GM13977 (cell line): ENCODE data around the gene RAB3IL1.

Source experiments
- DNase-seq: peaks from one replicate; pipeline ENCODE4 v3.0.0; 2012; ENCODE audit warnings: low spot score
- in situ Hi-C: fragments of 300-500 bp; cut with MboI; formaldehyde crosslinking; loops from one replicate; pipeline ENCODE4 v1.12.0; 2022; ENCODE audit warnings: low sequenced_read_pairs, low pct_unique_long_range_greater_than_20kb, mixed read lengths, inconsistent platforms; ENCODE audit not compliant: unreplicated experiment
- TF ChIP-seq, protein P1 (sequence below): IDR thresholded peaks from 2 replicates; pipeline ENCODE4 v1.5.1; 2012; ENCODE audit warnings: mild to moderate bottlenecking, control low read depth; ENCODE audit not compliant: insufficient read depth; ENCODE audit errors: extremely low read depth, missing control alignments

Gene RAB3IL1

GRCh38 chr11:61893981-61894380 is 23.4 kb downstream of the RAB3IL1 start:
- TF ChIP-seq, protein P1, sequence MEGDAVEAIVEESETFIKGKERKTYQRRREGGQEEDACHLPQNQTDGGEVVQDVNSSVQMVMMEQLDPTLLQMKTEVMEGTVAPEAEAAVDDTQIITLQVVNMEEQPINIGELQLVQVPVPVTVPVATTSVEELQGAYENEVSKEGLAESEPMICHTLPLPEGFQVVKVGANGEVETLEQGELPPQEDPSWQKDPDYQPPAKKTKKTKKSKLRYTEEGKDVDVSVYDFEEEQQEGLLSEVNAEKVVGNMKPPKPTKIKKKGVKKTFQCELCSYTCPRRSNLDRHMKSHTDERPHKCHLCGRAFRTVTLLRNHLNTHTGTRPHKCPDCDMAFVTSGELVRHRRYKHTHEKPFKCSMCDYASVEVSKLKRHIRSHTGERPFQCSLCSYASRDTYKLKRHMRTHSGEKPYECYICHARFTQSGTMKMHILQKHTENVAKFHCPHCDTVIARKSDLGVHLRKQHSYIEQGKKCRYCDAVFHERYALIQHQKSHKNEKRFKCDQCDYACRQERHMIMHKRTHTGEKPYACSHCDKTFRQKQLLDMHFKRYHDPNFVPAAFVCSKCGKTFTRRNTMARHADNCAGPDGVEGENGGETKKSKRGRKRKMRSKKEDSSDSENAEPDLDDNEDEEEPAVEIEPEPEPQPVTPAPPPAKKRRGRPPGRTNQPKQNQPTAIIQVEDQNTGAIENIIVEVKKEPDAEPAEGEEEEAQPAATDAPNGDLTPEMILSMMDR, result no peak
- in situ Hi-C loops, result no loop called here
- no peak for DNase-seq

DNA sequence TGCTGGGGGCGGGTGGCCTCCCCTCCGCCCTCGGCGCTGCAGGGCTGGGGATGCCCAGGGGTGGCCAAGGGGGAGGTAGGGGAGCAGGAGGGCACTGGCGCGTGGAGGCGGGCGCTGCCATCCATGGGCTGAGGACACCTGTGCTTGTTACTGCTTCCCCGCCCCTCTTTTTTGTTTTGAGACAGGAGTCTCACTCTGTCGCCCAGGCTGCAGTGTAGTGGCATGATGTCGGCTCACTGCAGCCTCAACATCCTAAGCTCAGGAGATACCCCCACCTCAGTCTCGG is 25.3 kb downstream of the RAB3IL1 start:
- DNase-seq, result no peak
- in situ Hi-C loops, result no loop called here

DNA sequence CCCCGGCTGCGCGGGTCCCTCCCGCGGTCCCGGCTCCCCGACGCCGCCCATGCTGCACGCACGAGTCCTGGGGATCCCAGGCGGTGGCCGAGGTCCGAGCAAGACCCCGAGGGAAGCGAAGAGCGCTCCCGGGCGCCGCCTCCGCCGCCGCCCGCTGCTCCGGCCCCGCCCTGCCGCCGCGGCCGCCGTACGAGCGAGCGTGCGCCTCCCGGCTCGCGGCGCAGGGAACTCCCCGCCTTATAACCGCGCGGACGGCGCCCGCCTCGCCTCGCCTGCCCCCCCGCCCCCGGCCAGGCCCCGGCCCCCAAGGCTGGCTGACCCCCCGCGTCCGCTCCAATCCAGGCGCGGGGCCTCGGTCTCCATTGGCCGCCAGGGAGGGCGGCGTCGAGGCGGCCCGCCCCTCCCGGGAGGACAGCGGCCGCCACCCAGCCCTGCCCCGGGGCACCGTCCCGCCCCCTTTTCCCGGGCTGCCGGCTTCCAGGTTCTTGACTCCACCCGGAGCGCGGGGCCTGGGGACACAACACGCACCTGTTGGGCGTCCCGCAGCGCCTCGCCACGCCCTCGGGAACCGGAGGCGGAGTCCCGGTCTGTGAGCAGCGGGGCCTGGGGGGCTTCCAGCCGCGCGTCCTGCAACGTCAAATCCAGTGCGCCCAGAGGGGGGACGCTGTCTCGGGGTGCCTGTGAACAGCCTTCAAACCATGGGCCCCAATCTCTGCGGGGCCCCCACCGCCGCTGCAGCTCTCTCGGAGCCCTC is 25.9 kb downstream of the RAB3IL1 start, which contains the start of gene FADS3:
FADS3 (minus strand) TSS at position 215 of the 754 bp plus-strand sequence; CDS start at position 51, 164 bp downstream.
- in situ Hi-C loops, result no loop called here
- DNase-seq, result peak; percentile 88
- TF ChIP-seq, protein P1, result no peak

More for the DNA sequence above, 25.3 kb downstream of the RAB3IL1 start:
- TF ChIP-seq, protein P1, result peak; percentile 2

- DNase-seq, result no peak
- TF ChIP-seq, protein P1, result peak; percentile 7
- in situ Hi-C loops, result no loop called here
Observed at GRCh38 chr11:61890529-61891330, 26.6 kb downstream of the RAB3IL1 start.

GRCh38 chr11:61889831-61890230 is 27.5 kb downstream of the RAB3IL1 start:
- in situ Hi-C loops, result loop anchor here (10.0 kb wide), 1 partner anchor 185 kb away; no protein-coding TSS in a partner anchor
- no peak for DNase-seq
- TF ChIP-seq, protein P1, result no peak

GRCh38 chr11:61888590-61888989 is 28.8 kb downstream of the RAB3IL1 start:
- DNase-seq, result no peak
- in situ Hi-C loops, result loop anchor here (10.0 kb wide), 1 partner anchor 186 kb away; no protein-coding TSS in a partner anchor
- TF ChIP-seq, protein P1, result no peak
